HG02870 (cell line): ENCODE measurements around the gene FA2H.

Experiments used
- ATAC-seq: cut with Tn5 transposase; IDR thresholded peaks from one replicate; pipeline ENCODE4 v1.9.1; 2021; ENCODE audit warnings: mild to moderate bottlenecking, moderate library complexity; ENCODE audit not compliant: unreplicated experiment

The FA2H gene

DNA sequence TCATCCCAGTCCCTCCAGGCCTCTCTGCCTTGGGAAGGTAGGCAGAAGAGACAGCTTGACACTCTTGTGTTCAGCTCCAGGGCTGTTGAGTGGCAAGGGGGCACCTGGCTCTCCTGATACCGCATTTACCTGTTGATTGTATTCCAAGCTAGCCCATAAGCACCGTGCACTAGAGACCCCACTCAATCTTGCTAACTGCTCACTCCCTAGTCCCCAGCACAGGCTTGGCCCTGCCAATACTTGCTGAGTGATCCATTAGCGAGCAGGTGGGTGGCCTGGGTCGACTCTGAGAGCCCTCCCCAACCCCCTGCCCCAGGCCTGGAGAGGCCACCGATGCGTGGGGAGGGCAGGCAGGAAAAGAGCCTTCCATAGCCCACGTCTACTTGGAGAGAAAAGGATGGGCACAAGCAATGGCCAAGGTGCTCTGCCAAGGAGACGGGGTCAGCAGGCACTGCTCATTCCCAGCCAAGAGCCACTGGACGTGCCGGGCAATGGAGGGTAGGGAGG, 29.5 kb downstream of the FA2H start:
- no peak for ATAC-seq

DNA sequence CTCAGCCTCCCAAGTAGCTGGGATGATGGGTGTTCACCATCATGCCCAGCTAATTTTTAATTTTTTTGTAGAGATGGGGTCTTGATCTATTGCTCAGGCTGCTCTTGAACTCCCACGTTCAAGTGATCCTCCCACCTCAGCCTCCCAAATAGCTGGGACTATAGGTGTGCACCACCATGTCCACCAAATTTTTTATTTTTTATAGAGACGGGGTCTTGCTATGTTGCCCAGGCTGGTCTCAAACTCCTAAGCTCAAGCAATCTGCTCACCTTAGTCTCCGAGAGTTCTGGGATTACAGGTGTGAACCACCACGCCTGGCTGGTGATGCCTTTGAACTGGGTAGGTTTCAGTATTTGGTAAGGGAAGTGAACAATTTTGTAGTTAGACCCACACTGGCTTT, 30.1 kb downstream of the FA2H start:
- ATAC-seq: no peak

DNA sequence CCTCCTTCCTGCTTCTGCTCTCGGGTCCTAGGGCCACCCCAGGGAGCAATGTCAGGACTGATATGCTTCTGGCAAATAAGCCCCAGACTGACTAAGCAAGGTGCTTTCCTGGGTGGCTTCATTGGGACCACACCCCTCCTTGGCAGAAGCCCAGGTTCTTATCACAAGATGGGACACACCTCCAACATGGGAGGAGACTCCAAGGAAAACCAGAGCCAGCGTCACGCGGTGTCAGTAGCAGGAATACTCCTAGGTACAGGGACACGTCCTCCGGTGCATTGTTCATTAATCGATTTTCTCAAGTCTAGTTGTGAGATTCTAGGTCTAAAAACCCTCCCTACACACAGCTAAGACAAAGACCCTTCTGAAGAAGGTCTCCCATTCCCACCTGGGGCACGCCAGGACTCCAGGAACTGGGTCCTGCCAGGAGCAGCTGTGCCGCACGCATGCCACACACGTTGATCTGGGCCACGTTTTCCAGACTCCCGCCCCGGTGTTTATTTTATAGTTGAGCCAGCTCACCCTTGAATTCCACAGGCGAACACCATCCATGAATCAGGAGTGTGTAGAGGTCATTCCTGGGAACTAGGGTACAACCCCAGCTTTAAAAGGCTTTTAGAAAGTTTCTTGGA, 30.8 kb downstream of the FA2H start:
- no peak for ATAC-seq

DNA sequence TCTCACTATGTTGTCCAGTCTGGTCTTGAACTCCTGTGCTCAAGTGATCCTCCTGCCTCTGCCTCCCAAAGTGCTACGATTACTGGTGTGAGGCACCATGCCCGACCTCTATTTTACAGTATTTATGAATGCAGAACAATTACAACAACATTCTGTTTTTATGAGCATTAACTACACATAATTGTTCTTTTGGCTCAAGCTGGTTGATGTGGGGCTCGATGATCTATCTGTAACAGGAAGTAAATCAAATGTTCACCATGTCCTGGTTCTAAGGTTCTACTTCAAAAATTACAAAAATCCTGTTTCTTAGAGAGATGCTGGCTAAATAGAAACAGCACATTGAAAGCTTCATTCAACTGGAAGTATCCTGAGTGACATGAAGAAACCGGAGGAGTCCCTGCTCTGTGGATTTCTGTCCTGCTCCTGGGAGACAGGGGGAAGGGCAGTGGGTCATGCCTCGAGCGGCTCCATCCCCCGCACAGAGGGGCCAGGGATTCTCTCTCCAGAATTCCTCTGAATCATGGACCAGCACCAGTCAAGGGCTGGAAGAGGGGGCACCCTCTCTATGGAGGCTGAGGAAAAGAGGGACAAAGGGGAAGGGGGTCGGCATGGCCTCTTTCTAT, 31.5 kb downstream of the FA2H start:
- no peak for ATAC-seq

DNA sequence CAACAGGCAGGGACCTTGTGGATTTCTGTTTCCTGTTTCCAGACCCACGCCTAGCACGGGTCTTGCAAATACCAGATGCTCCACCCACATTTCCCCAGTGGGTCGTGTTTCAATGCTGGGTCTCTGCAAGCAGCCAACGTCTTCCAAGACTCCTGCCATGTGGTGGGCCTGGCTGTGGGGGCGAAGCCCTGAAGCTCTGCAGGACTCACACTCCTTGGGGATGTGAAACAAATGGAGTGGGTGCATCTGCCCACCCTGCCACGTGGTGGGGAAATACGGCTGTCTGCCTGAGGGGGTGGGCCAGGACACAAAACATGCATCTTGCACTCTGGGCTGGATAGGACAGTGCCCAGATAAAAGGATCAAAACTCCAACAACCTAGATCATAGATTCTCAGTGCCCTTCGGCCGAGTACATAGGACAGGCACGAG, 32.6 kb downstream of the FA2H start:
- ATAC-seq: no peak

DNA sequence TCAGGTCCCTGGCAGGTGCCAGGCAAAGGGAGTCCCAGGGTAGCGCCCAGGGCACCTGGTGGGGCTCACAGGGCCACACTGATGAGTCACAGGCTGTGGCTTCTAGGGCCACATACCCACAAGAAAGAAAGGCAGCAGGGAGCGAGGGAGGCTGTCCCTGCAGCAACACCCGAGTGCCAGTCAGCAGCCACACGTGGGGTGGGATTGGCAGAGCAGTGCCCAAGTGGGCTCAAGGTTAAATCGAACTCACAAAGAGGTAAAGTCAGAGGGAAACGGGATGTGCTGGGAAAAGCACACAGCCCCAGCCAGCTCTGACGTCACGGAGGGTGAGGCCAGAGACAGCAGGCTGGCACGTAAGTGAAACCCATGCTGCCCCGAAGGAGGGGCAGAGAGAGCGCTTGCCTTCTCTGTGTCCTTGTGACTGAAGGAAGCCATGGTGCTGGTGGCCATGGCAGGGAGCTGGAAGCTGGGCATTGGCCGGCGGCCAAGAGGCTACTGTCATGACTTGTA, 33.8 kb downstream of the FA2H start:
- ATAC-seq: no peak

DNA sequence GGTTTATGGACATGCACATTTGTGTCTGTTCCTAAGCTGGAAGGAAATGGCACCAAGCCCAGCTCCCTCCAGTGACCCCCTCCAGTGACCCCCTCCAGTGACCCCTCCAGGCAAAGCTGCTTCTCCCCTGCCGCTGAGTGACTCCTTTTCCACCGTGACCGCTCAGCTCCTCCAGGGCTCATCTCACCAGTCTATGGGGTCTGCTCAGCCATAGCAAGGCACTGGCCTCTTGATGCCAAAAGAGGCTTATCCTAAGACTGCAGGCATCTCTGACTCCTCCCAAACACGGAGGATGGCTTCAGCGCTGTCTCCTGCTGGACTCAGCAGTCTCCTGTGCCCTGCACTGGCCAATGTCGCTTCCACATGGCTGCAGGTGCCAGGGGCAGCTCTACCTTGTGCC, 35.3 kb downstream of the FA2H start:
- ATAC-seq: no peak

DNA sequence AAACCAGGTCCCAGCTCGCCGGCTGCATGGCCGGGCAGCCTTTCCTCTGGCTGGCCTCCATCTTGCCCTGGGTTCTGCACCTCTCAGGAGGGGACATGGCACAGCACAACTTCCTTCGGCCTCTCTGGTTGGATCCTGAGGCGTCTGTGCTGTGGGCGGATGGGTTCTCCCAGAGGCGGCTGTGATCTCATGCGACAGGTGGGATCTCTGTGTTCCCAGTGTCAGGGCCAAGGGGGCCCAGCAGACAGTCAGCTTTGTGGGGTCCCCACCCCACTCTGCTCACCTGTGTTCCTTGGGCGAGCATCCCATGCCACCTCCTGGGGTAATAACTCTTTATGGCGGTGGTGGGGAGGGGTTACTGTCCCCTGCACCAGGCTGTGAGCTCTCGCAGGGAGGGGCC, 35.8 kb downstream of the FA2H start:
- ATAC-seq: no peak

DNA sequence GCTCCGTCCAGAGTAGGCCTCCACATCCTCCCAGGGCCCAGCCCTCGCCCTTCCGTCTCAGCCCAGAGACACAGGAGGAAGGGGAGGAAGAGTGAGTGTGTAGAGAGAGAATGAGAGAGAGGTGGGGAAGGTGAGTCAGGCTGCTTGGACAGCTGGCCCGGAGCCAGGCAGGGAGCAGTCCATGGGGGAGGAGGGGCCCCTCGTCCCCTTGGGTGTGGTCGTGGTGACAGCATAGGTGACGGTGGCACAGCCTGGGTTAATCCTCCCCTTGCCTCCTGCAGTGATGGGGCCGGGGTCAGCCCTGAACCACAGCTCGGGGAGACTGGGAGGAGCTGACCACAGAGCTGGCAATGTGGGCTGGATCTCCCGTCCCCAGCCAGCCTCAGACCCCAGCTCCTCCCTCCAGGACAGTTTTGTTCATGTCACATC, 36.5 kb downstream of the FA2H start:
- no peak for ATAC-seq

DNA sequence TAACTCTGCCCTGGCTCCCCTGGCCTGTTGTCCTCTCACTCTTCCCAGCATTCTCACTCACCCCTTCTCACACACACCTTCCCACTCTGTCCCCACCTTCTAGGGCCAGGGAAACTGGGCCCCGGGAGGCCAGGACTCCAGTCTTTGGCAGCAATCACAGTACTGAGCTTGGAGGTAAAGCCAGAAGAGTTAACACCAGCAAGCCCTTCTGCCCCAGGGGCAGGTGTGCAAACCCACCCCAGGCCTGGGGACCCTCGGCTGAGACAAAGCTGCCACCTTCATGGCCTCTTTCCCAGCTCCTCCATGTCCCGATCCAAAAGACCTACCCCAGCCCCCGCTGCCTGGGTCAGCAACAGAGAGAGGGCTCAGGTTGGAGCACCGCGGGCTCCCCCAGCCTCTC, 37.1 kb downstream of the FA2H start:
- ATAC-seq: no peak

DNA sequence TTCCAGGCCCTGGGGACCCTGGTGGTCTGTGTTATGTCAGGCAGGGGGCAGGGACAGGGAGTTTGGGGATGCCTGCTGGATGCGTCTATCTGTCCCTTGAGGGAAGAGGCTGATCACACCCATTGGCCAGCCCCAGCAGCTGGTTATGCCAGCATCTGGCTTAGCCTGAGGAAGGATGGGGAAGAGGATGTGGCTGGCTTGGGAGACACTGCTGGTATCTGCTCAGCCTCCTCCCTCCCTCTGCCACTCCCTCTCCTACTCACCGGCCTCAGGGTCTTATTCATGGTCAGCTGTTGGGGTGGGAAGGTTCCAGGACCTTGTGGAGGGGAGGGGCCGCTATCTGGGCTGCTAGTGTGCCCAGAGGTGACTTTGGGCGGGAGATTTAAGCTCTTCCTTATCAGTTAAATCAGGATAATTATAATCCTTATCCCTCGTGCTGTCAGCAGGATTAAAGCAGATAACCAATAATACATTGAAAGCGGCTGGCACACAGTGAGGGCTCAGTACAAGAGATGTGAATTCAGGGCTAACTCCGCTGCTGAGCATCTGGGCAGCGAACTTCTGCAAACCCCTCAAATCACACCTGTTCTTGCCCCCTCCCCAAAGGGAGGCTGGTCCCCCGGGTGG, 38.0 kb downstream of the FA2H start:
- ATAC-seq: no peak

DNA sequence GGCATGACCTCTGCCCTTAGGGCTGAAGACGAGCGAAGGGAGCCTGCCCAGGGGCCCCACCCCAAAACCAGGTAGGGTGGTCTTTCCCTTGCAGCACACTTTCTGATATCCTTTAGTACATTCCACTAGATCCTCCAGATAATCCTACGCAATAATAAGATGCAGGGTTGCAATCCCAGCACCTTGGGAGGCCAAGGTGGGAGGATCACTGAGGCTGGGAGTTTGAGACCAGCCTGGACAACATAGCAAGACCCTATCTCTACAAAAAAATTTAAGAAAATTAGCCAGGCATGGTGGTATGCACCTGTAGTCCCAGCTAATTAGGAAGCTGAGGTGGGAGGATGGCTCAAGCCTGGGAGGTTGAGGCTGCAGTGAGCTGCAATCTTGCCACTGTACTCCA, 39.1 kb downstream of the FA2H start:
- ATAC-seq: no peak

DNA sequence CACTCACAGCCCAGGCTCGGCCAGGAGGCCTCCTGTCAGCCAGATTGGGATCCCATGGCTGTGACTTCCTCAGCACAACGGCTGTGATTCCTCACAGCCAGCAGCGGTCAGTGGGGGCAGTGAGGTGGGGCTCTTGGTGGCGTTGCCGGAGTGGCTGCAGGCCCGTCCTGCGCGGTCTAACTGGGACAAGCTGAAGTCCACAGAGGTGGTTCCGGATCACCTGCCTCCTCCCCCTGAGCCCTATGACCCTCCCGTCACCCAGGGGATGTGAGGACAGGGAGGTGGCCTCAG, 39.5 kb downstream of the FA2H start:
- no peak for ATAC-seq

DNA sequence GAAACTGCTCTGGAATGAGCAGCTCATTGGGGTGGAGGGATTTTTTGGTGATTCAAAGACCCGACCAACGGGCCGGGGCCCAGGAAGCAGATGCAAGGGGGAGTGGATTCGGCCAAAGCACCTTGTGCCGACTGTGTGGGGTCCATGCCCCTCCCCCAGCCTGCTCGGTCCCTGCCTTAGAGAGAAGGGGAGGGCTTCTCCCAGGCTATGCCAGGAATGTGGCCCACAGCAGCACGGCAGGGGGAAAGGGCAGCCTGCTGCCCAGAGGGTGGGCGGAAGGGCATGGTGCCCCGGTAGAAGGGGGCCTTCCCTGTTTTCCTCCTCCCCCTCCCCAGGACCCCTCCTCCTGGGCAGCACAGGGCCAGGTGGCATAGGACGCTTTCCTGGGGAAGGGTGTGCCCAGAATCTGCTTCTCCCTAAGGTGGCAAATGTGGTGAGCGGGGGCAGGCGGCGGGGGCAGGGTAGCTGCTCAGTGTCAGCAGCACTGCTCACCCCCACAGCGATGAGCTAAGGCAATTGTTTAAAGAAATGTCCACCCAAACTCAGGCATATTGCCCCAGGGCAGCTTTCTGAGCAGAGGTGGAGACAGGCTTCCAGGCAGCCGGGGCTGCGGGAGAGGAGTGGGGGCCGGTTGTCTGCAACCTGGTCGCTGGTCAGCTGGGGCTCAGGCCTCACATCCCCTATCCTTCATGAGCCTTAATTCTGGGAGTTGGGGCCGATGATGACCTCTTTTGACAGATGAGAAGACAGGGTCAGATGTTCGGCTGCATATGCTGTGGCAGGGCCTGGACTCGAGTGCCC, 40.1 kb downstream of the FA2H start:
- no peak for ATAC-seq

DNA sequence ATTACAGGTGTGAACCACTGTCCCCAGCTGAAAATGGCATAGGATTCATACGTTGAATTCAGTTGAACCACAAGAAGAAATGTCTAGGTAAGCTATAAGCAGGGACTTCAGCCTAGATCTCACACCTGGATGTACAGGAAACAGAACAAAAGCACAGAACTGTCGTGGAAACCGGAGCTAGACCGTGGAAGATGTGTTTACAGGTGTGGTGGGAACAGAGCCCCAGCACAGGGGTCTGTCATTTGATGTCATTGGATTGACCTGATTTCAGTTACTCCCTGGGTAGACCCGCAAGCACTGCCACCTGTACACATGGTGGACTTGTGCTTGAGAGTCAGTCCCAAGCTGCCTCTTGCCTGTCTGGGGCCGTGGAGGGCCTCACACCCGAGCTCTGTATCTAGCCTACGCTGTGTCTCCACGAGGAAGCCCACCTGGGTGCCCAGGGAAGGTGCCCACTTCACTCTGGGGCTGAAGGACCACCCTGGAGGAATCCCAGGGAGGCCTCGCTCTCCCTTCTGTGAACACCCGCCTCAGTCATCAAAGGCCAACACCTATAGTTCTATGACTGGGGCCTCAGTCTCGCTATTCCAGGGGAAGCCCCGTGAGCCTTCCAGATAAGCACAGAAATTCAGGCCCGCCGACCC, 41.8 kb downstream of the FA2H start:
- no peak for ATAC-seq

DNA sequence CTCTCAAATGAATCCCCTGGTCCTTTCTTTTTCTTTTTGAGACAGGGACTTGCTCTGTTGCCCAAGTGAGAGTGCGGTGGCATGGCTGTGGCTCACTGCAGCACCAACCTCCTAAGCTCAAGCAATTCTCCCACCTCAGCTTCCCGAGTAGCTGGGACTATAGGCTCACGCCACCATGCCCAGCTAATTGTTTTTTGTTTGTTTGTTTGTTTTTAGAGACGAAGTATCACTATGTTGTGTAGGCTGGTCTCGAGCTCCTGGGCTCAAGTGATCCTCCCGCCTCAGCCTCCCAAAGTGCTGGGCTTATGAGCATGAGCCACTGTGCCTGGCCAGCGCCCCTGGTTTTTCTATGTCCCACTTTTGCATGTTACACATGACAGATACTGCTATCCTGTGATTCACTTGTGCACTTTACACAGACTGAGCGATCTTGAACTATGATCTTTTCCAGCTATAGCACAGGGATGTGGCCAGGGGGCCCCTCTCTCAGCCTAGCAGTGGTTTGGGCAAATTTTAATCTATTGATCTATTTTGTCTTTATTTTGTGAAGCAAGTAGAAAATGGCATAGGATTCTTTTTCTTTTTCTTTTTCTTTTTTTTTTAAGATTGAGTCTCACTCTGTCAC, 42.7 kb downstream of the FA2H start:
- ATAC-seq: no peak

DNA sequence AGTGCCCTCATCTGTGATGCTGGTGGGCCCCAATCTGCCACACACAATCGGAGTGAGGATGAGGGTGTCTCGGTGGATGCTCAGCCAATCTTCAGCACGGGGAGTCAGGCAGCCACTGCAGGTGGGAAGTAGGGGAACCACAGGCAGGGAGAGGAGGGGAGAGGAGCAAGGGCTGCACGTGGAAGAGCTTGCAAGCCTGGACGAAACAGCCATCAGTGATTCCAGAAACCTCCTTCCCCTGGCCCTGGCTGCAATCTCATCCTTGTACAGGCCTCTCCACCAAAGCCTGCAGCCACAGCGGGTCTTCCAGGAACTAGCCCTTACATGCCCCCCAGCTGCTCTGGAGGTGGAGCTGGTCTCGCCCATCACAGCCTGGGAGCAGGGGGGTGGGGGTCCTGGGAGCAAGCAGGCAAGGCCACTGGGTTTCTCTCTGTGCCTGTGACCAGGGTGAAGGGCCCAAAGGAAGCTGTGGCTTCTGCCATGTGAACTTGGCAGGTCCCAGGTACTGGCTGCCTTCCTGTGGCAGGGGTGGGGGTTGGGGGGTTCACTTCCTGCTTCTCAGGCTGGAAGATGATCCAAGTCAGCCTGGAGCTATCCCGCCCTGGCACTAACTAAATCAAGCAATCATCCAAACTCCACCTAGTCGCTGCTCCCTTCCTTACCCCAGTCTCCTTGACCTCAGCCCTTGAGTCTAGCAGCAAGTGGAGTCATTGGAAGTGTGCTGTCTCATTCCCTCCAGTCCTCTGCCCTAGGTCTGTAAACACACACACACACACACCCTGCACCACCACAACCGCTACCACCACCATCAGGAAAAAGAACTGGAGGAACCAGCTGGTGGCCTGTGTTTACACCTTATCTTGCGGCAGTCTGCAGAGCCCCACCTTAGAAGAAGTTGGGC, 44.6 kb downstream of the FA2H start:
- ATAC-seq: no peak

DNA sequence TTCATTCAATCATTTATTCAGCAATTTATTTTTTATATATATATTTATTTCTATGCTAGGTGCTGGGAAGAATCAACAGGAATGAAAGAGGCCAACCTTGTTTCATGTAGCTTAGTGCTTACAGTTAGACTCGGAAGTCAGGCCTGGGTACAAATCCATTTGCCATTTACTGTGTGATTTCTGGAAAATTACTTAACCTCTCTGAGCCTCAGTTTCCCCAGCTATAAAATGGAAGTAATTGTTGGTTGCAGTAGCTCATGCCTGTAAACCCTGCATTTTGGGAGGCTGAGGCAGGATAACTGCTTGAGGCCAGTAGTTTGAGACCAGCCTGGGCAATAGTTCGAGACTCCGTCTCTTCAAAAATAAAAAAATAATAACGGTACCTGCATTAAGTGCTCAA, 46.7 kb downstream of the FA2H start:
- no peak for ATAC-seq

DNA sequence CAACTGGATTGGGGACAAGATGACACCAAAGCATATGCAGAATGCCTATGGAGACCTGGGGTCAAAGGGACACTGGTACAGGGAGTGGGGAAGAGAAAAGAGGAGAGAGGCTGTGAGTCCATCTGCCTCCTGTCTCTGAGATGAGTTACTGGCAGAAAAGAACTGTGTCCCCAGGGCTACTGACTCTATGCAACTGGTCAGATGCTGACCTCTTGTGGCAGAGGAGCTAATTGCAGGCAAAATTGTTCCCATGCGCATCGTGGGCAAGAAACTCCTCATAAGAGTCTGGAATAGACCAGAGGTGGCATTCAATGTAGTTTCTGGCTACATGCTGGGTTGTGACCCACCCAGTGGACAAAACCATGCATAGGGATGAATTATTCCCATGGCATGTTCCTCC, 47.9 kb downstream of the FA2H start:
- ATAC-seq: no peak
